ENCODE data around the gene CTCFL. TPM values are rescaled to one million over a fixed set of nuclear protein-coding genes. Genes with fewer than 3 reads are reported as not detected.

The CTCFL gene
- total RNA-seq, 4 donors from 2014 or later = 0.14 TPM; not detected in 3

GRCh38 chr20:57465486-57465885 lies 59.5 kb downstream of the CTCFL start:
- Histone ChIP-seq H3K9me3 (no peaks in the 10 kb centered on the region), H3K4me1 (peaks cover 0 to 6% (median 2%) of the 10 kb centered on the region in 4 donors), H3K4me3 (no peak overlapping the region), H3K36me3 (no peaks in the 10 kb centered on the region), H3K27ac (no peak overlapping the region), H3K27me3 (no peaks in the 10 kb centered on the region)
- no peak for DNase-seq
- WGBS, 2 donors (ENCODE audit: low coverage in 1 of 2) = 93 to 100% methylated on average over 1 to 8 of the region's 8 CpGs
- intact Hi-C loops (cut with DNase I; ENCODE audit: low total_unique reads) (loop anchor here (2.0 kb wide), 1 partner anchor 21 kb away; no protein-coding TSS in a partner anchor), in situ Hi-C loops (cut with MboI; ENCODE audit: low pct_ligation_motif_present in 1 of 4, low pct_unique_long_range_greater_than_20kb in 1 of 4, low sequenced_read_pairs in 3 of 4) (no loop called here)
- TF ChIP-seq POLR2A (IDR thresholded peaks at IDR 0.05) = no peak
- TF ChIP-seq POLR2AphosphoS5 (IDR thresholded peaks at IDR 0.05) = no peak
- no peak for TF ChIP-seq CTCF (IDR thresholded peaks at IDR 0.05)
- TF ChIP-seq EP300 (IDR thresholded peaks at IDR 0.05; ENCODE audit: low read depth) = no peak

GRCh38 chr20:57464642-57465211 lies 60.2 kb downstream of the CTCFL start:
- H3K4me1 ChIP-seq = peaks cover 0 to 1% (median 0%) of the 10 kb centered on the region in 4 donors
- H3K27ac ChIP-seq = no peak overlapping the region
- H3K36me3 ChIP-seq = no peaks in the 10 kb centered on the region
- no peak for DNase-seq
- in situ Hi-C loops (cut with MboI; ENCODE audit: low pct_ligation_motif_present in 1 of 4, low pct_unique_long_range_greater_than_20kb in 1 of 4, low sequenced_read_pairs in 3 of 4) (no loop called here), intact Hi-C loops (cut with DNase I; ENCODE audit: low total_unique reads) (loop anchor here (2.0 kb wide), 1 partner anchor 20 kb away; no protein-coding TSS in a partner anchor)
- TF ChIP-seq CTCF (IDR thresholded peaks at IDR 0.05) = peak in 3 of 5 experiments; percentile 9 to 39 (median 17)
- no peak for TF ChIP-seq POLR2AphosphoS5 (IDR thresholded peaks at IDR 0.05)
- no peak for TF ChIP-seq EP300 (IDR thresholded peaks at IDR 0.05; ENCODE audit: low read depth)
- TF ChIP-seq POLR2A (IDR thresholded peaks at IDR 0.05) = no peak
- H3K4me3 ChIP-seq = no peak overlapping the region
- 82 to 100% methylated on average over 1 to 13 of the region's 13 CpGs for WGBS, 2 donors (ENCODE audit: low coverage in 1 of 2)
- H3K27me3 ChIP-seq = no peaks in the 10 kb centered on the region
- no peaks in the 10 kb centered on the region for H3K9me3 ChIP-seq

- Histone ChIP-seq H3K36me3 (no peaks in the 10 kb centered on the region), H3K9me3 (no peaks in the 10 kb centered on the region), H3K27ac (no peak overlapping the region), H3K4me1 (peaks cover 0 to 7% (median 0%) of the 10 kb centered on the region in 4 donors), H3K4me3 (no peak overlapping the region), H3K27me3 (no peaks in the 10 kb centered on the region)
- in situ Hi-C loops (cut with MboI; ENCODE audit: low pct_ligation_motif_present in 1 of 4, low pct_unique_long_range_greater_than_20kb in 1 of 4, low sequenced_read_pairs in 3 of 4) (no loop called here), intact Hi-C loops (cut with DNase I; ENCODE audit: low total_unique reads) (no loop called here)
- TF ChIP-seq POLR2A (IDR thresholded peaks at IDR 0.05) = no peak
- no peak for TF ChIP-seq EP300 (IDR thresholded peaks at IDR 0.05; ENCODE audit: low read depth)
- no peak for TF ChIP-seq CTCF (IDR thresholded peaks at IDR 0.05)
- TF ChIP-seq POLR2AphosphoS5 (IDR thresholded peaks at IDR 0.05) = no peak
- no peak for DNase-seq
- WGBS, 2 donors (ENCODE audit: low coverage in 1 of 2) = 90 to 95% methylated on average over 3 to 8 of the region's 8 CpGs
These were observed 62.2 kb downstream of the CTCFL start for GRCh38 chr20:57462781-57463180.

- in situ Hi-C loops (cut with MboI; ENCODE audit: low pct_ligation_motif_present in 1 of 4, low pct_unique_long_range_greater_than_20kb in 1 of 4, low sequenced_read_pairs in 3 of 4) = no loop called here
- 83% methylated on average over 7 of the region's 7 CpGs; no CpG with 5 or more reads in 1 of the 2 donors for WGBS, 2 donors (ENCODE audit: low coverage in 1 of 2)
These were observed 63.2 kb downstream of the CTCFL start for GRCh38 chr20:57461726-57462125.

More at GRCh38 chr20:57461726-57462125, 63.2 kb downstream of the CTCFL start:
- intact Hi-C loops (cut with DNase I; ENCODE audit: low total_unique reads) = no loop called here
- DNase-seq = no peak
- no peak for TF ChIP-seq EP300 (IDR thresholded peaks at IDR 0.05; ENCODE audit: low read depth)
- no peak for TF ChIP-seq POLR2AphosphoS5 (IDR thresholded peaks at IDR 0.05)
- TF ChIP-seq POLR2A (IDR thresholded peaks at IDR 0.05) = no peak
- TF ChIP-seq CTCF (IDR thresholded peaks at IDR 0.05) = no peak
- H3K36me3 ChIP-seq = no peaks in the 10 kb centered on the region
- H3K4me1 ChIP-seq = peaks cover 0 to 12% (median 0%) of the 10 kb centered on the region in 4 donors
- H3K27me3 ChIP-seq = no peaks in the 10 kb centered on the region
- no peak overlapping the region for H3K27ac ChIP-seq
- H3K9me3 ChIP-seq = no peaks in the 10 kb centered on the region
- no peak overlapping the region for H3K4me3 ChIP-seq
